ENCODE results near the gene LYAR.

DNA sequence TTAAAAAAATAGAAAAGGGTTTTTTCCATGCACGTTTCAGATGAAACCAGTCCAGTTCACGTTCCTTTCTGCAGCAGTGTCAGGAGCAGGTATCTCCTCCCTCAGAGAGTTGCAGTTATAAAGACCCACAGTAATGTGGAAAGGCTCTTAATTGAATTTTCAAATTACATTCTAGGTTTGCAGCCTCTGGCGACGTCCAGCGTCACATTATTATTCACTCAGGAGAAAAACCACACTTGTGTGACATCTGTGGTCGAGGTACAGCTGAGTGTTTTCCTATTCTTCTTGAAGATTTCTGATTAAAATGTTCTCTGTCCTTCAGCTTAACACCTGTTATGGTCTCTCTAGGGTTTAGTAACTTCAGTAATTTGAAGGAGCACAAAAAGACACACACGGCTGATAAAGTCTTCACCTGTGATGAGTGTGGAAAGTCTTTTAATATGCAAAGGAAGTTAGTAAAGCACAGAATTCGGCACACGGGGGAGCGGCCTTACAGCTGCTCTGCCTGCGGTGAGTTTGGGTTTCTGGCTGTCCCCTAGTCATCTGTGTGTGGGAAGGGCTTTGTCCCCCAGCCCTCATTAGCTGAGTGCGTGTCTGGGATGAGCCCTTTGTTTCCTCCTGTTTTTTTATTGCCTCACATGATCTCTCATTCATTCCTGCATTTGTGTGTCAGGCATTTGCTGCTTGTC, 25.7 kb upstream of the LYAR start:
- TF ChIP-seq, protein P1, sequence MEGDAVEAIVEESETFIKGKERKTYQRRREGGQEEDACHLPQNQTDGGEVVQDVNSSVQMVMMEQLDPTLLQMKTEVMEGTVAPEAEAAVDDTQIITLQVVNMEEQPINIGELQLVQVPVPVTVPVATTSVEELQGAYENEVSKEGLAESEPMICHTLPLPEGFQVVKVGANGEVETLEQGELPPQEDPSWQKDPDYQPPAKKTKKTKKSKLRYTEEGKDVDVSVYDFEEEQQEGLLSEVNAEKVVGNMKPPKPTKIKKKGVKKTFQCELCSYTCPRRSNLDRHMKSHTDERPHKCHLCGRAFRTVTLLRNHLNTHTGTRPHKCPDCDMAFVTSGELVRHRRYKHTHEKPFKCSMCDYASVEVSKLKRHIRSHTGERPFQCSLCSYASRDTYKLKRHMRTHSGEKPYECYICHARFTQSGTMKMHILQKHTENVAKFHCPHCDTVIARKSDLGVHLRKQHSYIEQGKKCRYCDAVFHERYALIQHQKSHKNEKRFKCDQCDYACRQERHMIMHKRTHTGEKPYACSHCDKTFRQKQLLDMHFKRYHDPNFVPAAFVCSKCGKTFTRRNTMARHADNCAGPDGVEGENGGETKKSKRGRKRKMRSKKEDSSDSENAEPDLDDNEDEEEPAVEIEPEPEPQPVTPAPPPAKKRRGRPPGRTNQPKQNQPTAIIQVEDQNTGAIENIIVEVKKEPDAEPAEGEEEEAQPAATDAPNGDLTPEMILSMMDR (IDR thresholded peaks at IDR 0.05): no peak
- TF ChIP-seq POLR2A (IDR thresholded peaks at IDR 0.05): no peak
